HG03095 (cell line): ENCODE results near the gene FAM216A.
"Not testable (repeated sequence)": the region's sequence is repeated elsewhere in the genome, so short reads cannot be mapped to it uniquely, and the experiment has no call there.

Source experiments
- ATAC-seq: cut with Tn5 transposase; IDR thresholded peaks from one replicate; pipeline ENCODE4 v1.9.1; 2021; ENCODE audit warnings: moderate library complexity; ENCODE audit not compliant: unreplicated experiment

FAM216A gene

DNA sequence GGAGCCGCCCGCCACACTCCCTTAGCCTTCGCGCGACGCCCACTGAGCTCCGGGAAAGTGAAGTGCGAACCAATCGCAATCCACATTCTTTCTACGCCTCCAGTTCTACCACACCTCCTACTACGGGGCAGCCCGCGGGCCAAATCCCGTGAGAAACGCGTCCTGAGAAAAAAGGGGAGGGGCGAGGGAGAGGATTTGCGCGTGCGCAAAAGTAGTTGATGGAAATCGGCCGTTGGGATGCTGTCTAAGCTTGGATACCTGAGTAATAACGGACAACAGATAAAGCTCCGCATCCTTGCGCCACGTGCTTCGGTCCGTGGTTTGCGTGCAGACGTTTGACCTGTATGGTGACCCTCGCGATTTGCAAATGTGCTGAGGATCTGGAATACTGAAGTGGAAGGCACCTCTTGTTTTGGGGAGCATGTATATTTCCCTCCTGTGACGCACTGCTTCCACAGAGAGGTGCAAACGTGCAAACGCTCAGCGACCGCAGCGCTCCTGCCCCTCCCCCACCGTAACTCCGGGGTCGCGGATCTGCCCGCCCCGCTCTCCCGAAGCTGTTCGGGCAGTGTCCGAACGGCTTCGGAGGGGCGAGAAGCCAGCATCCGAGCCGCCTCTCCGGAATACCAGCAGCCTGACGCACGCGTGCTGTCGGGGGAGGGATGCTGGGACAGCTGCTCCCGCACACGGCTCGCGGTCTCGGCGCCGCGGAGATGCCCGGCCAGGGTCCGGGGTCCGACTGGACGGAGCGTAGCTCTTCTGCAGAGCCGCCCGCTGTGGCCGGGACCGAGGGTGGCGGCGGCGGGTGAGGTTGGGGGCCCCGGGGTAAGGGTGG, at the start of gene FAM216A, which contains the start of gene GPN3:
Gene FAM216A (plus strand): TSS at position 632 of the 835 bp plus-strand sequence. CDS start 31 bp downstream, at position 663.
Gene GPN3 (minus strand): TSS at position 44 of the 835 bp plus-strand sequence. CDS start 54 bp downstream, outside the sequence.
- peak; percentile 64 for ATAC-seq

DNA sequence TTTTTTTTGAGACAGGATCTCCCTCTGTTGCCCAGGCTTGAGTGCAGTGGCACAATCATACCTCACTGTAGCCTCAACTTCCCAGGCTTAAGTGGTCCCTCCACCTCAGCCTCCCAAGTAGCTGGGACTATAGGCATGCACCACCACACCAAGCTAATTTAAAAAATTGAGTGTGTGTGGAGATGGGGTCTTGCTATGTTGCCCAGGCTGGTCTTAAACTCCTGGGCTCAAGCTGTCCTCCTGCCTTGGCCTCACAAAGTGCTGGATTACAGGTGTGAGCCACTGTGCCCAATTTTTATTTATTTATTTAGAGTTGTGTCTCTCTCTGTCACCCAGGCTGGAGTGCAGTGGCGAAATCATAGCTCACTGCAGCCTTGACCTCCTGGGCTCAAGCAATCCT, 48.0 kb upstream of the FAM216A start:
- not testable (repeated sequence) for ATAC-seq

- ATAC-seq: no peak
These were observed 47.4 kb upstream of the FAM216A start for GRCh38 chr12:110421159-110421661.

GRCh38 chr12:110421701-110422100, 46.9 kb upstream of the FAM216A start:
- ATAC-seq: no peak

GRCh38 chr12:110424237-110424636, 44.4 kb upstream of the FAM216A start:
- no peak for ATAC-seq

GRCh38 chr12:110426406-110426805, 42.2 kb upstream of the FAM216A start:
- no peak for ATAC-seq

DNA sequence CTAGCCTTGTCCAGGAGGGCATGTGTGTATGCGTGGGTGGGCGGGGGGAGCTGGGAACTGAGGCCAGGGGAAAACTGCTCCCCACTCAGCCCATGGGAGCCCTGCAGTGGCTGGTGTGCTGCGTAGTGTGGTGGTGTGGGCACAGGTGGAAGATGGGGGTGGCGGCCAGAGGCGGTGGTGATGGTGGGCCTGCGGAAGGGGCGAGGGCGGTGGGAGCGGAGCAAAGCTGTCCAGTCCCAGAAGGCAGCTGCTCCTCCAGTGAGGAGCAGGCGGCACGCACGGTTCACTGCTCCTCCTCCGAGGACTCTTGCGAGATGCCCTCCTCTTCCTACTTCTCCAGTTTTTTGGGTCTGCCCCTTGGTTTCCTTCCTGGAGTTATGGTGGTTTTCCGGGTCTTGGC, 39.0 kb upstream of the FAM216A start:
- ATAC-seq: not testable (repeated sequence)

- ATAC-seq: peak; percentile 21
These were observed 36.6 kb upstream of the FAM216A start for GRCh38 chr12:110431957-110432587.

GRCh38 chr12:110436231-110436630, 32.4 kb upstream of the FAM216A start:
- ATAC-seq: no peak

DNA sequence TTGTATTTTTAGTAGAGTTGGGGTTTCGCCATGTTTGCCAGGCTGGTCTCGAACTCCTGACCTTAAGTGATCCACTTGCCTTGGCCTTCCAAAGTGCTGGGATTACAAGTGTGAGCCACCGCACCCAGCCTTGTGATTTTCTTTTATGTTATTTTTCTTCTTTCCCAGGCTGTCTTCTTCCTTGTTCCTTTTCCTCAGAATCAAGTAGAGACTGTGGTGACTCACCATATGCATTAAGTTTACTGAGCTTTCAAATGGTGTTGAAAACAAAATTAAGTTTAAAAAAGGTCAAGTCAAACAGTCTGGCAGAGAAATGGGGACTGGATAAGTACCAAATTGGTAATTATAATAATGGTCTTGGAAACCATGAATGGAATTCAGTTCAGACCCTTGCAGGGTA, 24.2 kb upstream of the FAM216A start:
- no peak for ATAC-seq

DNA sequence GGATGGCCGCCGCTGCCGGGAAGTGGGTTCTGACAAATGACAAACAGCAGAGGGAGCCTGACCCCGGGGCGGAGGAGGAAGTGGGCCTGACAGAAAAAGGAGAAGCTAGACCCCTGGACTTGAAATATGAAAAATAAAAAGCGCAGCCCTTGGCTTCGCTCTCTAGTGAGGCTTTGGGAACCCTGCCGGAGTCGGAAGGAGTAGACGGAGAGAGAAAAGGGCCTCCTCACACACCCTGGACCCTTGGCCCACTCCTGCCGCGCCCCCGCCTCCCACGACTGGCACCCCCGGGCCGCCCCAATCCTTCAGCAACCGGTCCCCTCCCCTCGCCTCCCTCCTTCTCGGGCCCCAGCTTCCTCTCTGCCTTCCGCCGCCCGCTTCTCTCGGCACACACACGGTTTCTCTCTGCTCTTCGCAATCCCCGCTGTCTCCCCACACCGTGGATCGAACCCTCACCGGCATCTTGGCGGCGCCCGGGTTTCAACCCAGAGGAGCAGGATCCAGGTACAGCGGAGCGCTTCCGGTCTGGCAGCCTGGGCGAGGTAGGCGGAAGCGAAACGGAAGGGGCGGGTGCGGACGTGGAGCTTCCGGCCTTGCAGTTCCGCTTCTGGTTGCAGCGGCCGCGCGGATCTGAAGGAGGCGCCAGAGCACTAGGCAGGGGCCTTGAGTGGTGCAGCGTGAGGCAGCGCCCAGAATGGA, 18.7 kb upstream of the FAM216A start, which contains the start of gene ARPC3:
Gene ARPC3 (minus strand): TSS at position 539 of the 699 bp plus-strand sequence. CDS start 77 bp downstream, at position 462.
- peak; percentile 86 for ATAC-seq

- ATAC-seq: no peak
These were observed 17.4 kb upstream of the FAM216A start for GRCh38 chr12:110451263-110451662.

DNA sequence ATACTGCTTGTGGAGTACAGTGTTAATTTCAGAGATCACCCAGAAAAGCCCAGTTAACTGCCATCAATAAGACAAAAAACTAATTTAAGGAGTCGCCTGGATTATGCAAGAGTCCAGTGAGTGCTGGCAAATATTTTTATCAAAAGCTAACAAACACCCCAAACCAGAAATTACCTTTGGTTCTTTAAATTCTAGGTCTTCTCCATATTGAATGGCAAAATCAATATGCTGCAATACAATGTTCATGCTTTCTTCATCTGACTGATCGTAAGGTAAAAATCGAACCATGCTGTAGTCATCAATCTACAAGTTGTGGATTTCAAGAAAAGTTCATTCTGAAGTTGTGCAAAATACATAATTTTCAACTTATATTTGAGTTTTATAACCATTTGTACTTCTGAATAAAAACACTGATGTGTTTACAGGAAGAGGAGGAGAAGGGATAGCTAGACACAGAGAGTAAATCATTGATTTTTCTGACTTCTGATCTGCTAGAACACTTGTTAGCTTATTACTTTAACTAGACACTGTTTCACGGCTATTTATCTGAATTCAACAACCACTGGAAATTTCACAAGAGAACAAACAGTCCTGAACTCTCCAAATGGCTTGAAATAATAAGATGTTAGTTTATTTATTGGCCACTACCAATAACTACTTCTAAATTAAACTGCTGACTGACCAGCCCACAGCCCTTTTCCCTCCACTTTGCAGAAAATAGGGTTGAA, 14.9 kb upstream of the FAM216A start:
- no peak for ATAC-seq

DNA sequence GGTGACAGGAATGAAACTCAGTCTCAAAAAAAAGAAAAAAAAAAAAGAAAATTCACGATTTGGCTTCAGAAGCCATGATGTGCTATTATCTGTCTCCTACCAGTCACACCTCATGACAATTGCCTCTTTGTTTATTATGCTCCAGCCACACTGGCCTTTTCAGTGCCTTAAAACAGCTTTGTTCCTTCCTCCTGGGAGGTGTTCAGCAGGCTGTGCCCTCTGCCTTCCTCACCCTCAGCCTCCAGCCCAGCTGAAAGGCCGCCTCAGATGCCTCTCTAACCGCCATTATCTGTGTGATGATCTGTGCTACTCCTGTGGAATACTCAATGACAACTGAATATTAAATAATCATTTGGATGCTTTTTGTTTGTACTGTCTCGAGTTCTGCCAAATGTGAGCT, 9.9 kb upstream of the FAM216A start:
- no peak for ATAC-seq

DNA sequence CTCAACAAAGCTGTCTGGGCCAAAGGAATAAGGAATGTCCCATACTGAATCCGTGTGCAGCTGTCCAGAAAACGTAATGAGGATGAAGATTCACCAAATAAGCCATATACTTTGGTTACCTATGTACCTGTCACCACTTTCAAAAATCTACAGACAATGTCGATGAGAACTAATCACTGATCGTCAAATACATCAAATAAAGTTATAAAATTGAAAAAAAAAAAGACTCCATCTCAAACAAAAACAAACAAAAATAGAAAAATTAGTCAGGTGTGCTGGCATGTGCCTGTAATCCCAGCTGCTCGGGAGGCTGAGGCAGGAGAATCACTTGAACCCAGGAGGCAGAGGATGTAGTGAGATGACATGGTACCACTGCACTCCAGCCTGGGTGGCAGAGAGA, 7.5 kb upstream of the FAM216A start:
- not testable (repeated sequence) for ATAC-seq

GRCh38 chr12:110465024-110465423, 3.6 kb upstream of the FAM216A start:
- ATAC-seq: no peak

- not testable (repeated sequence) for ATAC-seq
These were observed 2.9 kb upstream of the FAM216A start for GRCh38 chr12:110465765-110466164.

DNA sequence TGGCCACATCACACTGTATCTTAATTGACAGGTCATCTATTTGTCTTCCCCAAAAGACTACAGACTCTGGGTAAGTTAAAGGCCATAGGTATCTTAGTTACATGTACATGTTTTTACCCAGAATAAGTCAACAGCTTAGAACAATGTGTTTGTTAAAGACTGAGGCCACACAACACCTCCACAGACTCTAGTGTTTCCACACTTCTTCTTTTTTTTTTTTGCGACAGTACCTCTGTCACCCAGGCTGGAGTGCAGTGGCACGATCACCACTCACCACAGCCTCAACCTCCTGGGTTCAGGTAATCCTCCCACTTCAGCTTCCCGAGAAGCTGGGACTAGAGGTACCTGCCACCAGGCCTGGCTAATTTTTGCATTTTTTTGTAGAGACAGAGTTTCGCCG, 1.9 kb upstream of the FAM216A start:
- no peak for ATAC-seq

DNA sequence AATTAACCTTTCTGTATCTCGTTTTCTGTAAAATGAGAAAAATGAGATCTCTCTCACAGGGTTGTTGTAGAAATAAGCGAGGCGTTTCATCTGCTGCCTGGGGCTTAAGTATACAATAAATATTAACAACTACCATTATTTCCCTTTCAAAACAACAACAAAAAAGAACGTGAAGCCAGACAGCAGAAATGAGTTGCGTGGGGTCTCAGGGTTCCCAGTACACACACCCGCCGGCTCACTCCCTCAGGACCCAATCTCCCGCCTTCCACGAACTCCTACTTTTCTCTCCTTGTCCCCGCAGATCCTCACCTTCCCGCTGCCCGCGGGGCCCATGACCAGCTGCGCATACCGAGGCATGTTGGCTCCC, 815 bp upstream of the FAM216A start:
- no peak for ATAC-seq

DNA sequence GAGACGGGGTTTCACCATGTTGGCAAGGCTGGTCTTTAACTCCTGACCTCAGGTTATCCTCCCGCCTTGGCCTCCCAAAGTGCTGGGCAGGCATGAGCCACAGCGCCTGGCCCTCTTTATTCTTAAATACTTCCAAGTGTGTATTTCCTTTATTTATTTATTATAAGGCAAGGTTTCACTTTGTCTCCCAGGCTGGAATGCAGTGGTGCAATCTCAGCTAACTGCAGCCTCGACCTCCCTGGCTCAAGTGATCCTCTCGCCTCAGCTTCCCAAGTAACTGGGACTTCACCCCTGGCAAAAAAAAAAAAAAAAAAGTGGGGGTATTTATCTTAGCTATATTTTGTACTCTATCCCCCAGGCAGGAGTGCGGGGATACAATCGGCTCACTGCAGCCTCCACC, 6.8 kb downstream of the FAM216A start:
- no peak for ATAC-seq
